Epithelial cell of esophagus (primary cell): ENCODE results near the gene PLCB1.

Experiments
- DNase-seq: peaks from one replicate; pipeline ENCODE4 v3.0.0; 2010; ENCODE audit warnings: low read depth
- H3K4me3 ChIP-seq: 2 replicates; pipeline ENCODE4 v1.5.1; 2011; ENCODE audit warnings: mild to moderate bottlenecking, low read length, control low read depth
- TF ChIP-seq, protein P1 (sequence below): IDR thresholded peaks from 2 replicates; pipeline ENCODE4 v1.5.1; 2011; ENCODE audit warnings: low read depth, mild to moderate bottlenecking, low read length, control low read depth, inconsistent platforms; ENCODE audit not compliant: insufficient read depth; ENCODE audit errors: missing control alignments

The PLCB1 gene

DNA sequence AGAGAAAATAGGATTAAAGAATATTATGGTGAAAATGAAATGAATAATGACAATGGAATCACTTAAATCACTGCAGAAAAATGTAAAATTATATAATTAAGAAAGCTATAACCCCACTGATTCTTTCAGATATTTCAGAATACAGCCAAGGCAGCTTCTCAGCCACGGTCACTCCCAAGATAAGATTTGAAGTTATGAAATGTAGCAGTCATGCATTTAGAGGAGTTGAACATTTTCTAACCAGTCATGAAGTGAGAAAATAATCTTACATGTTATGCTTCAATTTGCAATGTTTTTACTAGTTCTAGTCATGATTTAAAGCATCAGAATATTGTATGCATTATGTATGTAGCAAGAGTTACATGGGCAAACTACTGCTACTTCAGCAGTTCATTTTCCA is 13.3 kb upstream of the PLCB1 start:
- TF ChIP-seq, protein P1, sequence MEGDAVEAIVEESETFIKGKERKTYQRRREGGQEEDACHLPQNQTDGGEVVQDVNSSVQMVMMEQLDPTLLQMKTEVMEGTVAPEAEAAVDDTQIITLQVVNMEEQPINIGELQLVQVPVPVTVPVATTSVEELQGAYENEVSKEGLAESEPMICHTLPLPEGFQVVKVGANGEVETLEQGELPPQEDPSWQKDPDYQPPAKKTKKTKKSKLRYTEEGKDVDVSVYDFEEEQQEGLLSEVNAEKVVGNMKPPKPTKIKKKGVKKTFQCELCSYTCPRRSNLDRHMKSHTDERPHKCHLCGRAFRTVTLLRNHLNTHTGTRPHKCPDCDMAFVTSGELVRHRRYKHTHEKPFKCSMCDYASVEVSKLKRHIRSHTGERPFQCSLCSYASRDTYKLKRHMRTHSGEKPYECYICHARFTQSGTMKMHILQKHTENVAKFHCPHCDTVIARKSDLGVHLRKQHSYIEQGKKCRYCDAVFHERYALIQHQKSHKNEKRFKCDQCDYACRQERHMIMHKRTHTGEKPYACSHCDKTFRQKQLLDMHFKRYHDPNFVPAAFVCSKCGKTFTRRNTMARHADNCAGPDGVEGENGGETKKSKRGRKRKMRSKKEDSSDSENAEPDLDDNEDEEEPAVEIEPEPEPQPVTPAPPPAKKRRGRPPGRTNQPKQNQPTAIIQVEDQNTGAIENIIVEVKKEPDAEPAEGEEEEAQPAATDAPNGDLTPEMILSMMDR = no peak

DNA sequence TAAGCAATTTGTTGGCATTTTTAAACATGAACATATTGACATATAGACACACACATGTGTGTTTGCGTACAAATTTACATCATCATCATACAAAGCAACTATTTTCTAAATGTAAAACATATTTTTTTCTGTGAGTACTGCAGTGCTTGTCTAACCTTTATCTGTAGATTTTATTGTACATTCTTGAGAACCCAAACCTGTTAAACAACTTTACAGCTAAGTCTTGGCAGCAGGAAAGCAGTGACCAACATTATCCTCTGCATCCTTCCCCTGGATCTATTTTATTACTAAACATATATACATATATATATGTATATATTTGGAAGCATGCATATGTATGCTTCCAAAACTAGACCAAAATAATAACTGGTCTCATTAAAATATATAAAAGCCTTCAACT is 10.4 kb upstream of the PLCB1 start:
- TF ChIP-seq, protein P1 = no peak
- DNase-seq = peak; percentile 19
- H3K4me3 ChIP-seq = no peak overlapping the region

More for the DNA sequence above, 13.3 kb upstream of the PLCB1 start:
- no peak for DNase-seq
- H3K4me3 ChIP-seq = no peak overlapping the region

DNA sequence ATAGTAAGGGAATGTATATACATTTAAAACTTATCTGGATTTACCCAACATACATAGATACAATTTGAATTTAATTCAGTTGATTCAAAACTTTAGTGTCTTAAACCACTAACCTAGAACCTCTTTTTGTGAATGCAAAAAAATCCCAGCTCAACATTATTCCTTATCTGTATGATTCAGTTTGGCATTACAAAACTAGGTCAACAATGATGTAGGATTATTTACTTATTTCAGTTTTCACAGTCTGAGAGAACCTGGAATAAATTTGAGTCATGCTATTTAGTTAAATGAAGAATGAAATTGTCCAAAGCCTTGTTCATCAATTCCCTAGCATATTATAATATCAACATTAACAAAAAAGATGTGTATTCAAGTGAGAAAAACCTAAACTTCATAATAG is 7.4 kb upstream of the PLCB1 start:
- no peak overlapping the region for H3K4me3 ChIP-seq
- DNase-seq = no peak
- TF ChIP-seq, protein P1 = no peak

DNA sequence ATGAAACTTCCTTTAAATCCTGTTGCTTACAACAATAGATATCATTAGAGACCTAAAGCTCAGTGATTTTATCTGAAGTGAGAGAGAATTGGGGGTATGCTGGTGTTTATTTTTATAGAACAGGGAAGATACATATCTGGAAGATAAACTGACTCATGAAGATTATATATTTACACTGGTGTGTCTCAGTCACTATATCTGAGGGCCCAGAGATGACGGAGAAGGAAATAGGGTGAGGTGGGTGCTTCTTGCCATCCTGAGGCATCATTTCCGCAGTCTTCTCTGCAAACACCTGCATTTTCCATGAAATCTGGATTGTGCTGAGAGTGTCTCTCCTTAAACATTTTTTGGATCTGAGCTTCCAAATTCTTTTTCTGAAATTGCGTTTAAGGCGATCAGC is 5.9 kb upstream of the PLCB1 start:
- no peak for DNase-seq
- no peak overlapping the region for H3K4me3 ChIP-seq
- TF ChIP-seq, protein P1 = no peak

DNA sequence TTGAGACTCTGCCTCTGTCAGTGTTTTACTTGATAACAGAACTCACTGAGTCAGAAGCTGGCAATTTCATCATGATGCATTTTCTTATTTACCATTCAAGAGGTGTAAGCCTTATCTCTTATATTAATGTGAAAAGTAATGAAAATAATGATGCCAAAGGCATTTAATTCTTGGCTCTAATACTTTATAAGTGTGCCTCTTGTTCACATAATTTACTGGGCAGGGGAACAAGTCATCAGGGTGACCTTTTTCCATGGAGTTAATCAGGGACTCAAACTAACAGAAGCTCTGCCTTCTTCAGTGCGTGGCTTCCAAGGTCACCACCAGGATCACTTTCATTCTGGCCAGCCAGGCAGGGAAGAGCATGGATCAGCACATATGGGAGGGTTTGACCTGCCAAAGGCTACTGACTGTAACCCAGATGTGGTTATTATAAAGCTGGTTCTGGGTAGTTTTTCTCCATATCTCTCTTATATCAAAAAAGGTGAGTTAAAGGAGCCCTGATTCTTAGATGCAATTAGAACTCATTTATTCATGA is 5.2 kb upstream of the PLCB1 start:
- H3K4me3 ChIP-seq = no peak overlapping the region
- DNase-seq = no peak
- TF ChIP-seq, protein P1 = no peak

DNA sequence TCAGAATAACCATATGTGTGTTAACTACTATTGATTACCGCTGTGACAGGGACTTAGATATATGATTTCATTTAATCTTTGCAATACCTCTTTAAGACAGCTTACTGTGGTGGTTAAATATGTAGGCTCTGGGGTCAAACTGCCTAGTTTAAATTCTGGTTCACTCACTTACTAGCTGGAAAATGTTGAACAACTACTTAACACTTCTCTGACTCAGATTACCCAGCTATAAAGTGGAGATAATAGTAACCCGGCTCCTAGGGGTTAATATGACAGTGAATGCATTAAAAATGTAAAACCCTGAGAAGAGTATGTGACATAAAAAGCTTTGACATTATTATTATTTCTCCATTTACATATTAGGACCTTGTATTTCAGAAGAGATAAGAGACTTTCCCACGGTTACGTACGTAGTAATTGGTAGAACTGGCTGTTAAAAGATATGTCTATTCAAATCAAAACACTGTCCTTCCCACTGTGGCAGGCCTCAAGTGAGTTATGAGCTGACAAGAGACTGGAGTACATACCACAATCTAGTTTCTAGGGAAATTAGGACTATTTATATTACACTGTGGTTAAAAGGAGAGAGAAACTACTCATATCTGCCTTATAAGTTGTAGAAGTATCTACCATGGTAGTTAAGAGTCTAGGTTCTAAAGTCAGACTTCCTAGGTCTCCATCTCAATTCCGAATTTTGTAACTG is 4.4 kb upstream of the PLCB1 start:
- no peak for DNase-seq
- TF ChIP-seq, protein P1 = no peak
- H3K4me3 ChIP-seq = no peak overlapping the region
